Liver (tissue), 9 donors: ENCODE results near the gene KCNA1. TPM values are rescaled to one million over a fixed set of nuclear protein-coding genes. Genes with fewer than 3 reads are reported as not detected.

Experiments used
- DNase-seq: peaks from one replicate; pipeline ENCODE4 v3.0.0-alpha.2; 2017; ENCODE audit warnings: low spot score
- H3K27ac ChIP-seq, 2 donors: one replicate each; pipeline ENCODE4 v1.7.0; 2013; ENCODE audit warnings: inconsistent platforms in 2 of 2, low read length in 2 of 2, control low read depth in 1 of 2, low read depth in 1 of 2, mild to moderate bottlenecking in 1 of 2
- H3K27me3 ChIP-seq, 4 donors: one replicate each; pipeline versions ENCODE4 v1.6.1 to v1.7.0; 2013; ENCODE audit warnings: low read length in 3 of 4, inconsistent platforms in 1 of 4, mild to moderate bottlenecking in 1 of 4, moderate library complexity in 1 of 4; ENCODE audit not compliant: control insufficient read depth in 4 of 4, insufficient read depth in 4 of 4
- H3K36me3 ChIP-seq, 4 donors: one replicate each; pipeline versions ENCODE4 v1.6.1 to v1.7.0; 2013; ENCODE audit warnings: low read length in 3 of 4, mild to moderate bottlenecking in 3 of 4, low read depth in 1 of 4, moderate library complexity in 1 of 4; ENCODE audit not compliant: control insufficient read depth in 4 of 4, insufficient read depth in 3 of 4
- H3K4me1 ChIP-seq, 4 donors: one replicate each; pipeline versions ENCODE4 v1.6.1 to v1.7.0; 2013; ENCODE audit warnings: low read length in 3 of 4, mild to moderate bottlenecking in 3 of 4, moderate library complexity in 1 of 4; ENCODE audit not compliant: control insufficient read depth in 4 of 4, insufficient read depth in 4 of 4
- H3K4me3 ChIP-seq, 3 donors: one replicate each; pipeline versions ENCODE4 v1.6.1 to v1.7.0; 2013; ENCODE audit warnings: low read length in 3 of 3, control low read depth in 1 of 3, low read depth in 1 of 3, mild to moderate bottlenecking in 1 of 3
- H3K9ac ChIP-seq, 2 donors: one replicate each; pipeline ENCODE4 v1.7.0; 2013; ENCODE audit warnings: low read length in 2 of 2, mild to moderate bottlenecking in 2 of 2, moderate library complexity in 2 of 2, control low read depth in 1 of 2, low read depth in 1 of 2
- H3K9me3 ChIP-seq, 4 donors: one replicate each; pipeline versions ENCODE4 v1.6.1 to v1.7.0; 2013; ENCODE audit warnings: low read length in 3 of 4; ENCODE audit not compliant: control insufficient read depth in 4 of 4
- ATF3 ChIP-seq: IDR thresholded peaks from 2 replicates; pipeline ENCODE4 v1.6.1; 2016; ENCODE audit warnings: antibody characterized with exemption
- CTCF ChIP-seq: fragments of 150-350 bp; IDR thresholded peaks from 2 replicates; pipeline ENCODE4 v1.5.1; 2017; ENCODE audit warnings: improper control_type of control experiment, low read depth, low read length; ENCODE audit not compliant: missing input control
- EGR1 ChIP-seq, 2 donors: IDR thresholded peaks; 2 replicates each; pipeline ENCODE4 v1.6.1; 2016 to 2018; ENCODE audit warnings: antibody characterized with exemption in 2 of 2, low read depth in 2 of 2
- FOXA1 ChIP-seq: IDR thresholded peaks from 2 replicates; pipeline ENCODE4 v1.6.1; 2016; ENCODE audit warnings: antibody characterized with exemption
- FOXA2 ChIP-seq: IDR thresholded peaks from 2 replicates; pipeline ENCODE4 v1.6.1; 2016; ENCODE audit warnings: antibody characterized with exemption
- GABPA ChIP-seq, 2 donors: IDR thresholded peaks in 1 of 2; conservative IDR thresholded peaks in 1 of 2; 2 replicates each; pipeline ENCODE4 v1.6.1; 2016; ENCODE audit warnings: antibody characterized with exemption in 2 of 2, mild to moderate bottlenecking in 1 of 2, moderate library complexity in 1 of 2
- HNF4A ChIP-seq, 2 donors: conservative IDR thresholded peaks; 2 replicates each; pipeline ENCODE4 v1.6.1; 2016; ENCODE audit warnings: antibody characterized with exemption in 2 of 2, mild to moderate bottlenecking in 2 of 2
- HNF4G ChIP-seq: IDR thresholded peaks from 2 replicates; pipeline ENCODE4 v1.6.1; 2016; ENCODE audit warnings: antibody characterized with exemption
- JUND ChIP-seq, 2 donors: IDR thresholded peaks; 2 replicates each; pipeline ENCODE4 v1.6.1; 2016; ENCODE audit warnings: antibody characterized with exemption in 2 of 2
- MAX ChIP-seq: IDR thresholded peaks from 2 replicates; pipeline ENCODE4 v1.6.1; 2016; ENCODE audit warnings: antibody characterized with exemption
- NR2F2 ChIP-seq: IDR thresholded peaks from 2 replicates; pipeline ENCODE4 v1.6.1; 2016; ENCODE audit warnings: antibody characterized with exemption
- RAD21 ChIP-seq, 2 donors: IDR thresholded peaks; 2 replicates each; pipeline ENCODE4 v1.6.1; 2016; ENCODE audit warnings: antibody characterized with exemption in 2 of 2, mild to moderate bottlenecking in 2 of 2
- REST ChIP-seq: IDR thresholded peaks from 2 replicates; pipeline ENCODE4 v1.6.1; 2016; ENCODE audit warnings: antibody characterized with exemption, mild to moderate bottlenecking
- RXRA ChIP-seq, 2 donors: IDR thresholded peaks; 2 replicates each; pipeline ENCODE4 v1.6.1; 2017 to 2018; ENCODE audit warnings: antibody characterized with exemption in 2 of 2, mild to moderate bottlenecking in 1 of 2
- SP1 ChIP-seq: IDR thresholded peaks from 2 replicates; pipeline ENCODE4 v1.6.1; 2018; ENCODE audit warnings: antibody characterized with exemption, mild to moderate bottlenecking
- TAF1 ChIP-seq: conservative IDR thresholded peaks from 2 replicates; pipeline ENCODE4 v1.6.1; 2016; ENCODE audit warnings: antibody characterized with exemption, mild to moderate bottlenecking
- YY1 ChIP-seq: IDR thresholded peaks from 2 replicates; pipeline ENCODE4 v1.6.1; 2016; ENCODE audit warnings: antibody characterized with exemption, mild to moderate bottlenecking
- ZBTB33 ChIP-seq: IDR thresholded peaks from 2 replicates; pipeline ENCODE4 v1.6.1; 2016; ENCODE audit warnings: antibody characterized with exemption
- WGBS: extraction: QIAGEN DNeasy Blood & Tissue Kit; methylation state at CpG from one replicate; pipeline ENCODE4 v1.1.7; 2013; 5-methylcytosine and 5-hydroxymethylcytosine counted together
- polyA plus RNA-seq, 2 donors: library from polyadenylated mRNA; stranded (reverse) in 1 of 2; unstranded in 1 of 2; fragments of 200-250 nt in 1 of 2; fragments of >200 nt in 1 of 2; fragmentation: Nextera tagmentation in 1 of 2; extraction: Ambion mirVana in 1 of 2; gene quantifications; one replicate each; pipeline versions ENCODE4 v1.2.1 to v1.2.3, GENCODE V29; 2013 to 2015
- total RNA-seq, 2 donors: library from RNA; depleted of rRNA; stranded (reverse); fragments of >200 nt; gene quantifications; one replicate each; pipeline ENCODE4 v1.2.3, GENCODE V29; 2014
- donor health status: healthy.
- donor health status: healthy.
- donor health status: healthy.
- donor health status: healthy.
- donor health status: healthy.

The KCNA1 gene
- total and polyA plus RNA-seq, 4 donors, result not detected

GRCh38 chr12:4881266-4882064, 28.2 kb upstream of the KCNA1 start:
- WGBS, result 83% methylated on average over 20 of the region's 20 CpGs
- Histone ChIP-seq H3K27me3 (peaks cover 0 to 15% (median 1%) of the 10 kb centered on the region in 4 donors), H3K9me3 (peaks cover 0 to 4% (median 1%) of the 10 kb centered on the region in 4 donors), H3K4me3 (no peak overlapping the region), H3K9ac (no peak overlapping the region), H3K36me3 (no peaks in the 10 kb centered on the region), H3K27ac (no peak overlapping the region), H3K4me1 (no peaks in the 10 kb centered on the region)
- TF ChIP-seq RXRA (IDR thresholded peaks at IDR 0.05) (no peak), FOXA2 (no peak), FOXA1 (no peak), EGR1 (IDR thresholded peaks at IDR 0.05; ENCODE audit: low read depth in 2 of 2) (no peak), NR2F2 (no peak), CTCF (no peak), MAX (no peak), GABPA (IDR thresholded peaks at IDR 0.05 in 1 of 2, conservative IDR thresholded peaks at IDR 0.05 in 1 of 2) (no peak), YY1 (no peak), HNF4G (no peak), SP1 (no peak), ATF3 (no peak), JUND (IDR thresholded peaks at IDR 0.05) (no peak), HNF4A (conservative IDR thresholded peaks at IDR 0.05) (no peak), ZBTB33 (no peak), REST (no peak), RAD21 (IDR thresholded peaks at IDR 0.05) (no peak), TAF1 (no peak)
- no peak for DNase-seq
